Panc1 (cell line): ENCODE results near the gene BRPF1. TPM values are rescaled to one million over a fixed set of nuclear protein-coding genes. Genes with fewer than 3 reads are reported as not detected.

Source experiments
- ATAC-seq: fragments of 200-7000 bp; cut with Tn5 transposase; 2 replicates; pipeline ENCODE4 v1.9.1; 2020; ENCODE audit warnings: mild to moderate bottlenecking, moderate library complexity
- BruUV-seq: library from RNA; stranded (reverse); fragments of 400-500 nt; replicated peaks from 2 replicates; lab custom pipeline; 2021; lab: Mats Ljungman, UMichigan
- CTCF ChIA-PET: fragments of 300-600 bp; sonication (Branson Sonifier 250); formaldehyde crosslinking; loops from one replicate; lab custom pipeline; 2022; ENCODE audit warnings: antibody characterized with exemption; lab: Charles Lee
- POLR2A ChIA-PET: fragments of 300-600 bp; sonication (Branson Sonifier 250); formaldehyde crosslinking; loops from one replicate; lab custom pipeline; 2022; ENCODE audit warnings: antibody characterized with exemption; lab: Charles Lee
- DNase-seq: peaks from one replicate; pipeline ENCODE4 v3.0.0-alpha.2; 2010; ENCODE audit warnings: low read depth, low spot score
- H3K27ac ChIP-seq: 2 replicates; pipeline ENCODE4 v1.5.1; 2011; ENCODE audit warnings: mild to moderate bottlenecking, low read length, inconsistent platforms
- H3K27me3 ChIP-seq: fragments of 200-500 bp; sonication (Bioruptor generic); 2 replicates; pipeline ENCODE4 v1.6.0; 2014; ENCODE audit warnings: low read length, inconsistent platforms; ENCODE audit not compliant: control insufficient read depth, insufficient read depth
- H3K36me3 ChIP-seq: fragments of 200-500 bp; sonication (Bioruptor generic); 2 replicates; pipeline ENCODE4 v1.5.1; 2014; ENCODE audit warnings: inconsistent platforms, mild to moderate bottlenecking, low read length, moderate library complexity; ENCODE audit not compliant: control insufficient read depth, insufficient read depth
- H3K4me1 ChIP-seq: 2 replicates; pipeline ENCODE4 v1.5.1; 2011; ENCODE audit warnings: inconsistent platforms, mild to moderate bottlenecking, low read length, moderate library complexity; ENCODE audit not compliant: control insufficient read depth, insufficient read depth
- H3K4me3 ChIP-seq, 2 experiments: 2 replicates each; pipeline ENCODE4 v1.5.1; 2011 to 2012; ENCODE audit warnings: low read depth in 2 of 2, low read length in 2 of 2, mild to moderate bottlenecking in 2 of 2, inconsistent platforms in 1 of 2, moderate library complexity in 1 of 2
- H3K9me3 ChIP-seq: fragments of 200-500 bp; sonication (Bioruptor generic); 2 replicates; pipeline ENCODE4 v1.5.1; 2014; ENCODE audit warnings: low read depth, mild to moderate bottlenecking, inconsistent platforms, low read length, moderate library complexity; ENCODE audit not compliant: control insufficient read depth, insufficient read depth
- CTCF ChIP-seq: fragments of 450-650 bp; IDR thresholded peaks from 2 replicates; pipeline ENCODE4 v1.5.1; 2017; ENCODE audit warnings: mild to moderate bottlenecking
- POLR2AphosphoS5 ChIP-seq: IDR thresholded peaks from 2 replicates; pipeline ENCODE4 v1.6.1; 2012; ENCODE audit warnings: mild to moderate bottlenecking, low read depth, low read length, moderate library complexity
- REST ChIP-seq, 2 experiments: IDR thresholded peaks; 2 replicates each; pipeline ENCODE4 v1.6.1; 2011 to 2012; ENCODE audit warnings: low read depth in 2 of 2, control low read depth in 1 of 2, low read length in 1 of 2, mild to moderate bottlenecking in 1 of 2, moderate library complexity in 1 of 2; ENCODE audit not compliant: insufficient read depth in 1 of 2
- SIN3A ChIP-seq: IDR thresholded peaks from 2 replicates; pipeline ENCODE4 v1.6.1; 2012; ENCODE audit warnings: low read depth, mild to moderate bottlenecking, low read length, moderate library complexity, borderline replicate concordance; ENCODE audit not compliant: insufficient read depth
- TCF7L2 ChIP-seq: IDR thresholded peaks from 2 replicates; pipeline ENCODE4 v1.6.1; 2011; ENCODE audit warnings: mild to moderate bottlenecking, low read depth, low read length, inconsistent platforms
- in situ Hi-C: cut with HindIII; loops from 2 replicates; pipeline ENCODE4 v1.10.0; 2016; ENCODE audit warnings: low sequenced_read_pairs, low pct_unique_long_range_greater_than_20kb
- intact Hi-C: fragments of 100-400 bp; cut with micrococcal nuclease; formaldehyde crosslinking; loops from one replicate; pipeline ENCODE4 v1.10.0; 2022; ENCODE audit not compliant: unreplicated experiment
- total RNA-seq: library from RNA; stranded (reverse); gene quantifications from one replicate; pipeline ENCODE4 v1.2.1, GENCODE V29; 2021; ENCODE audit not compliant: unreplicated experiment

Gene BRPF1
- total RNA-seq, 1 experiment from 2014 or later, result 17.4 TPM

- TF ChIP-seq POLR2AphosphoS5, result no peak
- no peak for TF ChIP-seq SIN3A
- TF ChIP-seq CTCF, result no peak
- no peak for TF ChIP-seq TCF7L2
- no peak for TF ChIP-seq REST (IDR thresholded peaks at IDR 0.05; ENCODE audit: insufficient read depth in 1 of 2, low read depth in 2 of 2, low read length in 1 of 2)
- in situ Hi-C loops, result no loop called here
- H3K9me3 ChIP-seq, result no peaks in the 10 kb centered on the region
- DNase-seq (no peak), ATAC-seq (peak; percentile 68)
- ChIA-PET CTCF (no interaction called here), POLR2A (no interaction called here)
- H3K27ac ChIP-seq, result no peak within 1 kb of the TSS
- no peaks in the 10 kb centered on the region for H3K36me3 ChIP-seq
- H3K4me1 ChIP-seq, result no peaks in the 10 kb centered on the region
- intact Hi-C loops, result no loop called here
- BruUV-seq, result no TSS peak
- H3K27me3 ChIP-seq, result no peaks in the 10 kb centered on the region
- H3K4me3 ChIP-seq, result peak within 1 kb of the TSS; percentile 29 to 46
Observed at GRCh38 chr3:9703736-9704346, 27.7 kb upstream of the BRPF1 start, which contains the start of gene CPNE9. Gene CPNE9 (plus strand): TSS chr3:9703833. CDS start chr3:9703997, 164 bp downstream.

GRCh38 chr3:9704347-9705322, 26.9 kb upstream of the BRPF1 start:
- Histone ChIP-seq H3K27me3 (no peaks in the 10 kb centered on the region), H3K4me3 (peak overlapping the region; percentile 29 to 46), H3K4me1 (no peaks in the 10 kb centered on the region), H3K36me3 (no peaks in the 10 kb centered on the region), H3K27ac (no peak overlapping the region), H3K9me3 (no peaks in the 10 kb centered on the region)
- ChIA-PET CTCF (interaction anchor here (0.6 kb wide), 1 partner anchor 17 kb away, joined by 3 read pairs; no protein-coding TSS in a partner anchor), POLR2A (no interaction called here)
- in situ Hi-C loops (no loop called here), intact Hi-C loops (loop anchor here (5.0 kb wide), 1 partner anchor 202 kb away; no protein-coding TSS in a partner anchor)
- ATAC-seq, result peak; percentile 79
- DNase-seq, result no peak
- BruUV-seq, result no TSS peak
- TF ChIP-seq TCF7L2 (no peak), POLR2AphosphoS5 (no peak), SIN3A (peak; percentile 95), REST (IDR thresholded peaks at IDR 0.05; ENCODE audit: insufficient read depth in 1 of 2, low read depth in 2 of 2, low read length in 1 of 2) (peak; percentile 99), CTCF (no peak)
